Omental fat pad (tissue), 4 donors: ENCODE data around the gene CHMP4B. TPM values are rescaled to one million over a fixed set of nuclear protein-coding genes. Genes with fewer than 3 reads are reported as not detected.

Experiments
- ATAC-seq: fragments of 150-250 bp; one replicate; pipeline ENCODE4 v1.9.1; 2016; ENCODE audit warnings: mild to moderate bottlenecking, moderate library complexity; ENCODE audit not compliant: low FRiP score
- DNase-seq: peaks from one replicate; pipeline ENCODE4 v3.0.0-alpha.2; 2019; ENCODE audit warnings: low spot score
- CTCF ChIP-seq, 3 donors: fragments of 450-650 bp; IDR thresholded peaks; one replicate each; pipeline ENCODE4 v1.5.1; 2016 to 2017; ENCODE audit warnings: antibody characterized with exemption in 3 of 3, mild to moderate bottlenecking in 3 of 3, moderate library complexity in 2 of 3
- total RNA-seq, 4 donors: library from RNA; depleted of rRNA; stranded (reverse); fragments of >200 nt; gene quantifications; one replicate each; pipeline ENCODE4 v1.1.0, GENCODE V29; 2016

CHMP4B gene
- total RNA-seq, 4 donors from 2014 or later, result 64.8 to 96.7 (median 69.8) TPM

- no peak for DNase-seq
- ATAC-seq, result no peak
- no peak for TF ChIP-seq CTCF (IDR thresholded peaks at IDR 0.05)
Observed at GRCh38 chr20:33859751-33860150, 48.6 kb downstream of the CHMP4B start.

GRCh38 chr20:33861458-33861857 lies 50.3 kb downstream of the CHMP4B start:
- DNase-seq, result no peak
- ATAC-seq, result no peak
- no peak for TF ChIP-seq CTCF (IDR thresholded peaks at IDR 0.05)

GRCh38 chr20:33862709-33863403 lies 51.7 kb downstream of the CHMP4B start:
- DNase-seq (no peak), ATAC-seq (no peak)
- no peak for TF ChIP-seq CTCF (IDR thresholded peaks at IDR 0.05)

- ATAC-seq, result no peak
- no peak for DNase-seq
- TF ChIP-seq CTCF (IDR thresholded peaks at IDR 0.05), result no peak
Observed at GRCh38 chr20:33863440-33864323, 52.5 kb downstream of the CHMP4B start.

GRCh38 chr20:33864324-33864963 lies 53.3 kb downstream of the CHMP4B start:
- ATAC-seq (no peak), DNase-seq (no peak)
- TF ChIP-seq CTCF (IDR thresholded peaks at IDR 0.05), result no peak

- DNase-seq (no peak), ATAC-seq (no peak)
- no peak for TF ChIP-seq CTCF (IDR thresholded peaks at IDR 0.05)
Observed at GRCh38 chr20:33865761-33866370, 54.7 kb downstream of the CHMP4B start.
